H9 (cell line): ENCODE results near the gene CDC42EP3. TPM values are rescaled to one million over a fixed set of nuclear protein-coding genes. Genes with fewer than 3 reads are reported as not detected.

Source experiments
- DNase-seq: peaks from one replicate; pipeline ENCODE4 v3.0.0-alpha.2; 2017
- H2AFZ ChIP-seq: one replicate; pipeline ENCODE4 v1.6.1; 2013; ENCODE audit warnings: mild to moderate bottlenecking, low read length, control low read depth, moderate library complexity
- H2AK5ac ChIP-seq: 2 replicates; pipeline ENCODE4 v1.6.1; 2013; ENCODE audit warnings: low read length, control low read depth, mixed read lengths; ENCODE audit not compliant: insufficient read length
- H2BK120ac ChIP-seq: one replicate; pipeline ENCODE4 v1.6.1; 2013; ENCODE audit warnings: low read depth, mild to moderate bottlenecking, low read length, control low read depth, inconsistent platforms; ENCODE audit not compliant: poor library complexity, severe bottlenecking
- H2BK12ac ChIP-seq: 2 replicates; pipeline ENCODE4 v1.6.1; 2013; ENCODE audit warnings: low read length, control low read depth, mixed read lengths, low read depth; ENCODE audit not compliant: insufficient read length
- H2BK15ac ChIP-seq: 2 replicates; pipeline ENCODE4 v1.6.1; 2013; ENCODE audit warnings: low read depth, low read length, control low read depth
- H2BK20ac ChIP-seq: one replicate; pipeline ENCODE4 v1.6.1; 2013; ENCODE audit warnings: low read depth, mild to moderate bottlenecking, low read length, control low read depth, inconsistent platforms; ENCODE audit not compliant: poor library complexity, severe bottlenecking
- H2BK5ac ChIP-seq: 2 replicates; pipeline ENCODE4 v1.6.1; 2013; ENCODE audit warnings: low read length, control low read depth, mixed read lengths; ENCODE audit not compliant: insufficient read length
- H3K14ac ChIP-seq: 2 replicates; pipeline ENCODE4 v1.6.1; 2013; ENCODE audit warnings: low read length, control low read depth; ENCODE audit not compliant: insufficient read depth
- H3K18ac ChIP-seq: 2 replicates; pipeline ENCODE4 v1.6.1; 2013; ENCODE audit warnings: low read depth, mild to moderate bottlenecking, mixed read lengths, low read length, control low read depth; ENCODE audit not compliant: insufficient read length
- H3K23ac ChIP-seq: 2 replicates; pipeline ENCODE4 v1.6.1; 2013; ENCODE audit warnings: low read length, control low read depth, mixed read lengths, low read depth; ENCODE audit not compliant: insufficient read length
- H3K23me2 ChIP-seq: 2 replicates; pipeline ENCODE4 v1.6.1; 2013; ENCODE audit warnings: low read depth, mild to moderate bottlenecking, mixed read lengths, low read length, control low read depth; ENCODE audit not compliant: insufficient read length, poor library complexity, severe bottlenecking
- H3K27ac ChIP-seq: 2 replicates; pipeline ENCODE4 v1.5.1; 2013; ENCODE audit warnings: low read length, control low read depth, mixed read lengths, low read depth; ENCODE audit not compliant: insufficient read length
- H3K27me3 ChIP-seq: 2 replicates; pipeline ENCODE4 v1.6.1; 2013; ENCODE audit warnings: low read length, control low read depth, inconsistent platforms; ENCODE audit not compliant: insufficient read depth
- H3K4ac ChIP-seq: 2 replicates; pipeline ENCODE4 v1.6.1; 2013; ENCODE audit warnings: low read depth, mild to moderate bottlenecking, control low read depth, inconsistent platforms, low read length, moderate library complexity
- H3K4me1 ChIP-seq: 2 replicates; pipeline ENCODE4 v1.6.1; 2013; ENCODE audit warnings: low read length, control low read depth, inconsistent platforms; ENCODE audit not compliant: insufficient read depth
- H3K4me2 ChIP-seq: 2 replicates; pipeline ENCODE4 v1.6.1; 2013; ENCODE audit warnings: low read length, control low read depth, mixed read lengths; ENCODE audit not compliant: insufficient read length, insufficient read depth
- H3K56ac ChIP-seq: 2 replicates; pipeline ENCODE4 v1.6.1; 2013; ENCODE audit warnings: low read depth, mild to moderate bottlenecking, mixed read lengths, low read length, control low read depth; ENCODE audit not compliant: insufficient read length
- H3K79me1 ChIP-seq: 2 replicates; pipeline ENCODE4 v1.6.1; 2013; ENCODE audit warnings: low read depth, mild to moderate bottlenecking, moderate library complexity, low read length, control low read depth, inconsistent platforms; ENCODE audit not compliant: insufficient read depth, poor library complexity, severe bottlenecking
- H3K79me2 ChIP-seq: 2 replicates; pipeline ENCODE4 v1.6.1; 2013; ENCODE audit warnings: low read length, control low read depth, inconsistent platforms; ENCODE audit not compliant: insufficient read depth
- H3K9ac ChIP-seq: 2 replicates; pipeline ENCODE4 v1.6.1; 2013; ENCODE audit warnings: low read length, control low read depth, mixed read lengths; ENCODE audit not compliant: insufficient read length; ENCODE audit errors: extremely low read depth
- H3K9me3 ChIP-seq: one replicate; pipeline ENCODE4 v1.6.1; 2013; ENCODE audit warnings: low read depth, low read length, inconsistent platforms; ENCODE audit not compliant: control insufficient read depth
- H3T11ph ChIP-seq: one replicate; pipeline ENCODE4 v1.6.1; 2013; ENCODE audit warnings: mild to moderate bottlenecking, low read length, control low read depth, inconsistent platforms
- H4K20me1 ChIP-seq: one replicate; pipeline ENCODE4 v1.6.1; 2013; ENCODE audit not compliant: control insufficient read depth, insufficient read length, insufficient read depth
- H4K5ac ChIP-seq: 2 replicates; pipeline ENCODE4 v1.6.1; 2013; ENCODE audit warnings: low read depth, mild to moderate bottlenecking, mixed read lengths, low read length, control low read depth; ENCODE audit not compliant: insufficient read length
- H4K8ac ChIP-seq: replicated peaks from 2 replicates; pipeline ENCODE4 v1.6.1; 2013; ENCODE audit warnings: low read length, control low read depth, mixed read lengths, low read depth; ENCODE audit not compliant: insufficient read length
- H4K91ac ChIP-seq: 2 replicates; pipeline ENCODE4 v1.6.1; 2013; ENCODE audit warnings: low read depth, mild to moderate bottlenecking, moderate library complexity, mixed read lengths, low read length, control low read depth; ENCODE audit not compliant: insufficient read length
- H3K27ac Mint-ChIP-seq, 3 experiments: 2 replicates in 2 of 3; 3 replicates in 1 of 3; pipeline ENCODE4 v1.8.0; 2020 to 2021; ENCODE audit warnings: mixed read lengths in 3 of 3, mild to moderate bottlenecking in 1 of 3, moderate library complexity in 1 of 3
- H3K27me3 Mint-ChIP-seq: 2 replicates; pipeline ENCODE4 v1.8.0; 2021; ENCODE audit warnings: low read depth, mild to moderate bottlenecking, moderate library complexity, mixed read lengths
- H3K36me3 Mint-ChIP-seq, 3 experiments: 2 replicates in 2 of 3; 3 replicates in 1 of 3; pipeline ENCODE4 v1.8.0; 2020 to 2021; ENCODE audit warnings: low read depth in 3 of 3, mixed read lengths in 3 of 3; ENCODE audit not compliant: insufficient read depth in 1 of 3
- H3K4me1 Mint-ChIP-seq, 2 experiments: 2 replicates each; pipeline ENCODE4 v1.8.0; 2020; ENCODE audit warnings: mixed read lengths in 2 of 2
- H3K4me3 Mint-ChIP-seq, 2 experiments: 2 replicates in 1 of 2; 3 replicates in 1 of 2; pipeline ENCODE4 v1.8.0; 2020 to 2021; ENCODE audit warnings: mild to moderate bottlenecking in 2 of 2, mixed read lengths in 2 of 2, moderate library complexity in 1 of 2
- H3K9me3 Mint-ChIP-seq, 2 experiments: 2 replicates in 1 of 2; 3 replicates in 1 of 2; pipeline ENCODE4 v1.8.0; 2020; ENCODE audit warnings: mild to moderate bottlenecking in 2 of 2, mixed read lengths in 2 of 2, moderate library complexity in 1 of 2
- CTCF ChIP-seq: fragments of 200-600 bp; sonication (generic); conservative IDR thresholded peaks from 3 replicates; pipeline ENCODE4 v1.8.0; 2021; ENCODE audit warnings: antibody characterized with exemption, mild to moderate bottlenecking
- WGBS: extraction: QIAGEN DNeasy Blood & Tissue Kit; methylation state at CpG from one replicate; pipeline ENCODE4 v1.1.7; 2013; ENCODE audit warnings: missing lambda C conversion rate, low lambda C conversion rate, mixed read lengths; ENCODE audit not compliant: insufficient read length; ENCODE audit errors: extremely low coverage; 5-methylcytosine and 5-hydroxymethylcytosine counted together
- total RNA-seq: library from RNA; stranded (reverse); gene quantifications from 2 replicates; pipeline ENCODE4 v1.2.1, GENCODE V29; 2021

CDC42EP3 gene
- total RNA-seq, 1 experiment from 2014 or later: 61.5 TPM

GRCh38 chr2:37654932-37655841 is 16.3 kb downstream of the CDC42EP3 start:
- no peak for TF ChIP-seq CTCF
- Histone ChIP-seq H4K20me1 (no peaks in the 10 kb centered on the region), H4K5ac (no peak overlapping the region), H2BK20ac (no peak overlapping the region), H3K79me2 (peaks cover 18% of the 10 kb centered on the region; the same call in 1 of the 2 replicates), H2BK120ac (no peak overlapping the region), H3K27ac (no peak overlapping the region), H2BK12ac (no peak overlapping the region), H3K18ac (no peak overlapping the region), H3K9me3 (no peaks in the 10 kb centered on the region), H3K9ac (no peak overlapping the region), H2BK15ac (no peak overlapping the region), H4K91ac (no peak overlapping the region), H3K23ac (no peak overlapping the region), H3K27me3 (peaks cover 2% of the 10 kb centered on the region; the same call in 1 of the 2 replicates), H2BK5ac (no peak overlapping the region), H3K4me2 (peak overlapping the region; percentile 23), H3K23me2 (no peaks in the 10 kb centered on the region), H3K14ac (no peak overlapping the region), H4K8ac (no peak overlapping the region), H3K56ac (no peak overlapping the region), H2AFZ (no peak overlapping the region), H2AK5ac (no peak overlapping the region), H3T11ph (no peak overlapping the region), H3K4me1 (peaks cover 41% of the 10 kb centered on the region), H3K4ac (no peak overlapping the region), H3K79me1 (peaks cover 7% of the 10 kb centered on the region)
- peaks cover 2% of the 10 kb centered on the region; the same call in 1 of the 2 replicates for H3K27me3 Mint-ChIP-seq
- peak overlapping the region in 2 of 3 experiments; percentile 22 to 94; a peak in 4 of 7 replicates for H3K27ac Mint-ChIP-seq
- WGBS: no CpG with 5 or more reads among the region's 7 CpGs
- H3K4me3 Mint-ChIP-seq: peak overlapping the region; percentile 43 to 68; a peak in 4 of 5 replicates
- peaks cover 17 to 47% (median 25%) of the 10 kb centered on the region in 3 experiments for H3K36me3 Mint-ChIP-seq
- DNase-seq: peak; percentile 50
- H3K9me3 Mint-ChIP-seq: no peaks in the 10 kb centered on the region; a peak in 1 of 5 replicates
- peaks cover 85% of the 10 kb centered on the region in 2 experiments for H3K4me1 Mint-ChIP-seq
